ENCODE results near the gene CAV3. TPM values are rescaled to one million over a fixed set of nuclear protein-coding genes. Genes with fewer than 3 reads are reported as not detected.

Gene CAV3
- total RNA-seq, 1 donor from 2014 or later, result not detected

- Mint-ChIP-seq H3K27me3 (no peaks in the 10 kb centered on the region), H3K9me3 (no peaks in the 10 kb centered on the region), H3K4me1 (ENCODE audit: unreplicated experiment) (no peaks in the 10 kb centered on the region), H3K27ac (no peak overlapping the region), H3K36me3 (no peaks in the 10 kb centered on the region), H3K4me3 (no peak overlapping the region)
- no peak for DNase-seq (ENCODE audit: extremely low spot score, unreplicated experiment)
- no peak for TF ChIP-seq CTCF (conservative IDR thresholded peaks at IDR 0.05)
Measured at GRCh38 chr3:8752832-8753231, 19.2 kb downstream of the CAV3 start.

- no peak for TF ChIP-seq CTCF (conservative IDR thresholded peaks at IDR 0.05)
- H3K9me3 Mint-ChIP-seq, result no peaks in the 10 kb centered on the region
- no peak overlapping the region for H3K27ac Mint-ChIP-seq
- no peaks in the 10 kb centered on the region for H3K36me3 Mint-ChIP-seq
- H3K4me3 Mint-ChIP-seq, result no peak overlapping the region
- no peak for DNase-seq (ENCODE audit: extremely low spot score, unreplicated experiment)
- no peaks in the 10 kb centered on the region for H3K4me1 Mint-ChIP-seq (ENCODE audit: unreplicated experiment)
- no peaks in the 10 kb centered on the region for H3K27me3 Mint-ChIP-seq
Measured at GRCh38 chr3:8755097-8755496, 21.5 kb downstream of the CAV3 start.

- H3K4me3 Mint-ChIP-seq, result no peak overlapping the region
- H3K27ac Mint-ChIP-seq, result no peak overlapping the region
- H3K36me3 Mint-ChIP-seq, result no peaks in the 10 kb centered on the region
- no peaks in the 10 kb centered on the region for H3K9me3 Mint-ChIP-seq
- peak; percentile 59 for TF ChIP-seq CTCF (conservative IDR thresholded peaks at IDR 0.05)
- DNase-seq (ENCODE audit: extremely low spot score, unreplicated experiment), result no peak
- H3K27me3 Mint-ChIP-seq, result no peaks in the 10 kb centered on the region
- no peaks in the 10 kb centered on the region for H3K4me1 Mint-ChIP-seq (ENCODE audit: unreplicated experiment)
Measured at GRCh38 chr3:8755564-8756237, 22.1 kb downstream of the CAV3 start.

- Mint-ChIP-seq H3K9me3 (no peaks in the 10 kb centered on the region), H3K27me3 (no peaks in the 10 kb centered on the region), H3K4me3 (no peak overlapping the region), H3K36me3 (no peaks in the 10 kb centered on the region), H3K4me1 (ENCODE audit: unreplicated experiment) (no peaks in the 10 kb centered on the region), H3K27ac (no peak overlapping the region)
- no peak for DNase-seq (ENCODE audit: extremely low spot score, unreplicated experiment)
- no peak for TF ChIP-seq CTCF (conservative IDR thresholded peaks at IDR 0.05)
Measured at GRCh38 chr3:8756671-8757070, 23.1 kb downstream of the CAV3 start.

GRCh38 chr3:8757551-8758518 is 24.2 kb downstream of the CAV3 start:
- no peaks in the 10 kb centered on the region for H3K9me3 Mint-ChIP-seq
- no peak overlapping the region for H3K27ac Mint-ChIP-seq
- TF ChIP-seq CTCF (conservative IDR thresholded peaks at IDR 0.05), result no peak
- no peaks in the 10 kb centered on the region for H3K27me3 Mint-ChIP-seq
- H3K4me1 Mint-ChIP-seq (ENCODE audit: unreplicated experiment), result no peaks in the 10 kb centered on the region
- no peaks in the 10 kb centered on the region for H3K36me3 Mint-ChIP-seq
- no peak for DNase-seq (ENCODE audit: extremely low spot score, unreplicated experiment)
- H3K4me3 Mint-ChIP-seq, result no peak overlapping the region
